ENCODE measurements around the gene TTC21A.

The TTC21A gene

GRCh38 chr3:39180546-39181346 lies 73.3 kb downstream of the TTC21A start (continued):
- TF ChIP-seq ZBTB26 (tag by site-specific recombination; optimal IDR thresholded peaks at IDR 0.05): peak; percentile 65
- no peak for TF ChIP-seq ZNF423 (tag by site-specific recombination; IDR thresholded peaks at IDR 0.05)
- peak; percentile 96 for TF ChIP-seq ZNF600 (tag by site-specific recombination; IDR thresholded peaks at IDR 0.05)
- no peak for TF ChIP-seq SCRT2 (tag by site-specific recombination; IDR thresholded peaks at IDR 0.05)
- no peak for TF ChIP-seq ZFP37 (tag by site-specific recombination; IDR thresholded peaks at IDR 0.05)
- TF ChIP-seq BCL6B (tag by site-specific recombination; IDR thresholded peaks at IDR 0.05): no peak
- TF ChIP-seq ZSCAN5A (tag by site-specific recombination; IDR thresholded peaks at IDR 0.05): no peak
- no peak for TF ChIP-seq ZNF513 (tag by site-specific recombination; IDR thresholded peaks at IDR 0.05)
- TF ChIP-seq ZNF654 (tag by site-specific recombination; IDR thresholded peaks at IDR 0.05; ENCODE audit: low read depth): no peak
- TF ChIP-seq ZNF16 (tag by site-specific recombination; IDR thresholded peaks at IDR 0.05; ENCODE audit: low read depth): no peak
- no peak for TF ChIP-seq ZNF24 (tag by site-specific recombination; IDR thresholded peaks at IDR 0.05)
- TF ChIP-seq ZBTB48 (tag by site-specific recombination; IDR thresholded peaks at IDR 0.05): peak; percentile 95
- no peak for TF ChIP-seq ZNF211 (tag by site-specific recombination; IDR thresholded peaks at IDR 0.05; ENCODE audit: low read depth)
- TF ChIP-seq SETDB1 (IDR thresholded peaks at IDR 0.05; ENCODE audit: insufficient read length, low read length): no peak
- TF ChIP-seq ZNF280D (tag by site-specific recombination; IDR thresholded peaks at IDR 0.05): no peak
- no peak for TF ChIP-seq ZSCAN30 (tag by site-specific recombination; IDR thresholded peaks at IDR 0.05)
- no peak for TF ChIP-seq ZNF311 (tag by site-specific recombination; IDR thresholded peaks at IDR 0.05; ENCODE audit: borderline replicate concordance)
- TF ChIP-seq GFI1B (tag by site-specific recombination; IDR thresholded peaks at IDR 0.05): no peak
- 0 out of 2 replicates have a peak, but pooled peaks have one; percentile 30 for TF ChIP-seq KLF9 (tag by site-specific recombination; IDR thresholded peaks at IDR 0.05; ENCODE audit: low read depth)
- no peak for TF ChIP-seq ZNF398 (tag by site-specific recombination; IDR thresholded peaks at IDR 0.05)
- TF ChIP-seq ZNF140 (tag by site-specific recombination; IDR thresholded peaks at IDR 0.05): no peak
- no peak for TF ChIP-seq ZNF214 (tag by site-specific recombination; IDR thresholded peaks at IDR 0.05; ENCODE audit: borderline replicate concordance)
- TF ChIP-seq ZNF747 (tag by site-specific recombination; IDR thresholded peaks at IDR 0.05): no peak
- no peak for TF ChIP-seq ZNF544 (tag by site-specific recombination; IDR thresholded peaks at IDR 0.05)
- no peak for TF ChIP-seq ZNF426 (tag by site-specific recombination; IDR thresholded peaks at IDR 0.05)
- TF ChIP-seq AEBP2 (tag by site-specific recombination; IDR thresholded peaks at IDR 0.05; ENCODE audit: borderline replicate concordance): no peak
- 0 out of 2 replicates have a peak, but pooled peaks have one; percentile 30 for TF ChIP-seq SP3 (tag by site-specific recombination; IDR thresholded peaks at IDR 0.05)
- TF ChIP-seq GLIS1 (tag by site-specific recombination; IDR thresholded peaks at IDR 0.05): peak; percentile 60
